Medulla oblongata (tissue), 1 donor: Measurements from ENCODE around the gene MT1B.

Experiments
- DNase-seq: peaks from one replicate; pipeline ENCODE4 v3.0.0-alpha.2; 2015; ENCODE audit errors: extremely low spot score

The MT1B gene

DNA sequence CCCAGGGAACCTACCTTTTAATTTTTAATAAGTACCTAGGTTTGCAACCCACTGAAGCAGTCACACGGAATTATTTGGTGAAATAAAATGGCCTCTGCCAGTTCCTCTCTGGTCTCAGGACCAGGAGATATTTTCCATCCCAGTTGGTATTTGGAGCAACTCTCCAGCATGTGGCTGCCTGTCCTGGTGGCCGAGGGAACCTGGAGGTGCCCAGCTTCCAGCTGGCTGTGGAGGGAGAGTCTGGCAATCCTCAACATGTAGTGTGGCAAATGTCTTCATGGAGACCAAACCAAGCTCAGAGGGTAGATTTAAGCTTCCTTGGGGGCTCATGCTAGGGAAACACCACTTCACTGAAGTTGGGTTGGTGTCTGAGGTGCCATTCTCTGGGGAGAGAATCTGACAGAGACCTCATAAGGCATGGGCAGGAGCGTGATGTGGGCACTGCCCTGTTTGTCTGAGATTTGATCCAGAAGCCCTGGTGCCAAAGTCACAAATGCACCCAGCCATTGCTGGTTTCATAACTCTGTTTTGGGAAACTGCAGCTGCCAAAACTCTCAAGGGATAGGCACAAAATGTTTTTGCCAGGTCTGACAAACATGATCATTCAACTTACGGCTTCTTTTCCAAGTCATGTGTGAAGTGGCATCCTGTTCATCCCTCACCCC is 33.4 kb downstream of the MT1B start:
- no peak for DNase-seq

- DNase-seq = no peak
Measured at GRCh38 chr16:56686758-56687157, 35.1 kb downstream of the MT1B start.

DNA sequence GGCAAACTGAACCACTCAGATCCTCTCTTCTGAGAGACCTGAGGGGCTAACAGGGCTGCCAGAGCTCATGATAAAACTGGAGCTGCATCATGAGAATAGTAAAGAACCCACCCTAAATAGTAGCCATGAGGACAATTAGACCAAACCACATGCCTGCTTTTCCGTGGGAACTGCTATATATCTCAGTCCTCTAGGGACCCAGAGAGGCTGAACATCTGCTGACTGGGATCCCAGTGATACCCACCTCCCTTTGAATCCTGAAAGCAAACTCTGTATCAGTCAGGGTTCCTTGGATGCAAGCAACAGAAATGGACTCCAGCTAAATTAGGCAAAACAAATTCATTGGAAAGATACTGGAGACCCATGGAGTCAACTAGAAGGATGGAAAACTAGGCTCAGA is 37.1 kb downstream of the MT1B start:
- DNase-seq = no peak

DNA sequence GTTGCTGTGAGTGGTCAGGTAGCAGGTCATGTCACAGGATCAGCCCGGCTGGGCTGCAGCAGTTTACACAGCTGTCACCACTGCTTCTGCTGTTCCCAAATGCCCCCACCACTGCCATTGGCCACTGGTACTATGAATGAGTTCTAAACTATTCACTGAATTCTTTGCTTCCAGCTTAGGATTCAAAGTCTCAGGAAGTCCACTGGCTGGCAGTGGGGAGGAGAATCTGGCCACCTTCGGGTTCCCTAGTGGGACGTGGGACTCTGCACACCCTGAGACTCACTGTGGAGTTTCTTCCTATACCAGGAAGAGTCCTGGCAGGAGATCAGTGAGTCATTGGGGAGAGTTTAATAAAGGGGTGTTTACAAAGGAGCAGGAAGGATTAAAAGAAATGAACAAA is 37.5 kb downstream of the MT1B start:
- no peak for DNase-seq

DNA sequence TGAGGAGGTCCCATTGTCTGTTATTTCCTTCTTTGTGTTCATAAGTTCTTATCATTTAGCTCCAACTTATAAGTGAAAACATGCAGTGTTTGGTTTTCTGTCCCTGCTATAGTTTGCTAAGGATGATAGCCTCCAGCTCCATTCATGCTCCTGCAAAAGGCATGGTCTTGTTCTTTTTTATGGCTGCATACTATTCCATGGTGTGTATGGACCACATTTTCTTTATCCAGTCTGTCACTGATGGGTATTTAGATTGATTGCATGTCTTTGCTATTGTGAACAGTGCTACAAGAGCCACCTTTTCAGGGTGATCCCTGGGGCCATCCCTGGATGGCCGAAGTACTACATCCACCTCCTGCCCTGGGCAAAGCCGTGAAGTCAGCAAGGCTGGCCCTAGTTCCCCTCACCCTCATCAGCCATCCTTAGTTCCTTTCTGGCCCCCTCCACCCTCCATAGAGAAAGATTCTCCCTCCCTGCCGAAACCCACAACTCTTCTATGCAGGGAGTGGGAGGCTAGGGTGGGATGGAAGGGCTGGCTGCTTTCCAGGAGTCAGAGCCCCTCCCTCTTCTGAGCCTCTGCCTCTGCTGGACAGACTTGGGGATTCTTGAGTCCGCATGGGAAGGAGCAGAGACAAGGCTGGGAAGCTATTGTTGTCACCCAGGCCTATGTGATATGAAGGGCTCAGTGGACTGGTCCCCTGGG is 38.9 kb downstream of the MT1B start:
- DNase-seq = no peak

DNA sequence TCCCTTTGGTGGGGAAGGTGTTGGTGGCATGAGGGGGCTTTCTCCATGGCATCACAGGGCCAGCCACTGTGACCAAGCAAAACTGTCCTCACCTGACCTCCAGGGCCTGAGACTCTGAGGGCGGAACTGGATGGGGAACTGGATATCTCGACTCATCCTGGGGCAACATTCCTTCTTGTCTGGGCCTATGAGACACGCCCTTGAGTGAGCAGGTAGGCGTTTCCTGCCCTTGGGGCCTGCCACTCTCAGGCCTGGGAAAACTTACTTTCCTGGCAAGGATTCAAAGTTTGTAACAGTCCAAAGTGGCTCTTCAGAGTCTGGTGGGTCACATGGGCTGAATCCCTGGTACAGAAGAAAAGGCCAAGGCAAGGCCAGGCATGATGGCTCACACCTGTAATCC is 40.2 kb downstream of the MT1B start:
- DNase-seq = no peak

DNA sequence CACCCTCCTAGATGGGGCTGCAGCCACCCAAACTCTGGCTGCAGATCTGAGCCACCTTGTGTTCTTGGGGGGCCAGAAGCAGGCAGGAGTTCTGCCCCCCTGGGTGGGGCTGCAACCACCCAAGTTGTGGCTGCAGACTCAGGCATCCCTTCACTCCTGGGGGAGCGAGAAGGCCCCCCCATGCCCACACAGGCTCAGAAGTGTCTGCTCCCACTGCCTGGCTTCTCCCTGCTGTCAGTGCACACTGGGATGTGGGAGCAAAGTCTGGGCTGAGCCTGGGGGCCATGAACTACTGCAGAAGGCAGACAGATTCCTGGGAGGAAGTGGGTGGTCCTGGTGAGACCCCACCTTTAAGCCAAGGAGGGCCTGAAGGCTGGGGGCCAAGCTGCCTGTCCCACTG is 43.6 kb downstream of the MT1B start:
- no peak for DNase-seq

GRCh38 chr16:56697456-56698155 is 45.9 kb downstream of the MT1B start:
- DNase-seq = no peak

DNA sequence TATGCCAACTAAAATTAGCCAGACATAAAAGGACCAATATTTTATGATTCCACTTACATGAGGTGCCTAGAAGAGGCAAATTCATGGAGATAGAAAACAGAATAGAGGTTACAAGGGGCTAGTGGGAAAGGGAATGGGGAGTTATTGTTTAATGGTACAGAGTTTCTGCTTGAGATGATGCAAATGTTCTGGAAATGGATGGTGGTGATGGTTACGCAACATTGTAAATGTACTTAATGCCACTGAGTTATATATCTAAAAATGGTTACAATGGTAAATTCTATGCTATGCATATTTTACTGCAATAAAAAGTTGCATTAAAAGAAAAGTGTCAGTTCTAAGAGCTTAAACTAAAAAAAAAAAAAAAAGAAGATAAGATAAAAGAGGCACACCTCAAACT is 48.5 kb downstream of the MT1B start:
- no peak for DNase-seq

DNA sequence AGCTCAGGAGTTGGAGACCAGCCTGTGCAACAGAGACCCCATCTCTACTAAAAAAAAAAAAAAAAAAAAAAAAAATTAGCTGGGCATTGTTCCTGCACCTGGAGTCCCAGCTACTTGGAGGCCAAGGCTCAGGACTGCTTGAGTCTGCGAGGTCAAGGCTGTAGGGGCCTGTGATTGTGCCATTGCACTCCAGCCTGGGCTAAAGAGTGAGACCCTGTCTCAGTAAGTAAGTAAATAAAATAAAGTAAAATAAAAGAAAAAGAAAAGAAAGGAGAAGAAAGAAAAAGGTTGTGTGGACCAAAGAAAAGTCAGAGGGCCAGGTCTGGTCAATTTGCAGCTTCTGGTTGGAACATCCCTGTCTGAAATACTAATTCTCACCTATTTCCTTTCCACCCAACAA is 48.9 kb downstream of the MT1B start:
- no peak for DNase-seq

DNA sequence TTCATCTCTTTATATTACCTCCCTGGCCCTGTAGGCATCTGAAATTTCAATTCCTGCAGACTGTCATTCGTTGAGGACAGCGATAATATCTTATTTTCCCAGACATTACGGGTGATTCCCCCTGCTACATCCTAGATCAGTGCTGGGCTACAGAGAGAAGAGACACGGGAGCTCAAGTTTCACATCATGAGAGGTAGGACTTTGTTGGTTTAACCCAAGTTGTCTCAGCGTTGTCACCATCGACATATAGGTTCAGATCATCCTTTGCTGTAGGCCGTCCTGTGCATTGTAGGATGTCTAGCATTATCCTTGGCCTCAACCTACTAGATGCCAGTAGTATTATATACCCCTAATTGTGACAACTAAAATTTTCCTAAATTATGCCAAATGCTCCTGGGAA is 49.8 kb downstream of the MT1B start:
- no peak for DNase-seq
